MM.1S (cell line): ENCODE measurements around the gene SLC25A6.

Source experiments
- DNase-seq: peaks from one replicate; pipeline ENCODE4 v3.0.0-alpha.2; 2015
- H2AFZ ChIP-seq: fragments of 300-600 bp; sonication (generic); 2 replicates; pipeline ENCODE4 v1.6.0; 2016; ENCODE audit warnings: antibody characterized with exemption, low read length
- H3F3A ChIP-seq: fragments of 300-600 bp; sonication (generic); 2 replicates; pipeline ENCODE4 v1.6.1; 2016; ENCODE audit warnings: mild to moderate bottlenecking, antibody characterized with exemption, low read length, moderate library complexity, mixed read lengths; ENCODE audit not compliant: insufficient read depth
- H3K27ac ChIP-seq: fragments of 300-600 bp; sonication (generic); 2 replicates; pipeline ENCODE4 v1.5.1; 2016; ENCODE audit warnings: mild to moderate bottlenecking, low read length
- H3K27me3 ChIP-seq: fragments of 300-600 bp; sonication (generic); replicated peaks from 2 replicates; pipeline ENCODE4 v1.6.0; 2016; ENCODE audit warnings: low read length; ENCODE audit not compliant: insufficient read depth
- H3K36me3 ChIP-seq: fragments of 300-600 bp; sonication (generic); replicated peaks from 2 replicates; pipeline ENCODE4 v1.6.1; 2016; ENCODE audit warnings: mild to moderate bottlenecking, low read length, mixed read lengths; ENCODE audit not compliant: insufficient read depth
- H3K4me1 ChIP-seq: fragments of 300-600 bp; sonication (generic); 2 replicates; pipeline ENCODE4 v1.6.1; 2016; ENCODE audit warnings: low read length, mixed read lengths
- H3K4me2 ChIP-seq: fragments of 300-600 bp; sonication (generic); 2 replicates; pipeline ENCODE4 v1.6.0; 2016; ENCODE audit warnings: low read depth, low read length
- H3K4me3 ChIP-seq: fragments of 300-600 bp; sonication (generic); 2 replicates; pipeline ENCODE4 v1.5.1; 2016; ENCODE audit warnings: low read length, mixed read lengths
- H3K79me2 ChIP-seq: fragments of 300-600 bp; sonication (generic); 2 replicates; pipeline ENCODE4 v1.6.1; 2016; ENCODE audit warnings: mixed run types, low read length, mixed read lengths
- H3K9ac ChIP-seq: fragments of 300-600 bp; sonication (generic); 2 replicates; pipeline ENCODE4 v1.6.1; 2016; ENCODE audit warnings: low read length, mixed read lengths
- H3K9me2 ChIP-seq: fragments of 300-600 bp; sonication (generic); replicated peaks from 2 replicates; pipeline ENCODE4 v1.6.1; 2016; ENCODE audit warnings: mild to moderate bottlenecking, low read length, mixed read lengths; ENCODE audit not compliant: insufficient read depth
- H3K9me3 ChIP-seq: fragments of 300-600 bp; sonication (generic); replicated peaks from 2 replicates; pipeline ENCODE4 v1.6.1; 2016; ENCODE audit warnings: mild to moderate bottlenecking, low read length, mixed read lengths; ENCODE audit not compliant: insufficient read depth
- H4K20me1 ChIP-seq: fragments of 300-600 bp; sonication (generic); 2 replicates; pipeline ENCODE4 v1.6.1; 2016; ENCODE audit warnings: mild to moderate bottlenecking, low read length, moderate library complexity, mixed read lengths; ENCODE audit not compliant: insufficient read depth
- CTCF ChIP-seq: fragments of 300-600 bp; sonication (generic); IDR thresholded peaks from 2 replicates; pipeline ENCODE4 v1.5.1; 2016; ENCODE audit warnings: antibody characterized with exemption, low read length, mixed read lengths
- EZH2 ChIP-seq: fragments of 300-600 bp; sonication (generic); optimal IDR thresholded peaks from 2 replicates; pipeline ENCODE3; 2017; ENCODE audit warnings: low read depth, mild to moderate bottlenecking, antibody characterized with exemption, low read length, mixed read lengths
- EZH2phosphoT487 ChIP-seq: fragments of 300-600 bp; sonication (generic); IDR thresholded peaks from 2 replicates; pipeline ENCODE4 v1.6.1; 2018; ENCODE audit warnings: antibody characterized with exemption, low read length

The SLC25A6 gene

GRCh38 chrX:1423215-1423614, 31.3 kb upstream of the SLC25A6 start:
- Histone ChIP-seq H3K4me1 (no peaks in the 10 kb centered on the region), H3K36me3 (no peaks in the 10 kb centered on the region)
- TF ChIP-seq EZH2phosphoT487 (no peak), CTCF (no peak), EZH2 (no peak)

GRCh38 chrX:1422135-1422465, 30.2 kb upstream of the SLC25A6 start:
- Histone ChIP-seq H3K4me2 (no peak overlapping the region), H3K9me3 (no peaks in the 10 kb centered on the region), H3K36me3 (no peaks in the 10 kb centered on the region), H3K79me2 (no peaks in the 10 kb centered on the region), H3K4me1 (no peaks in the 10 kb centered on the region), H3K9ac (no peak overlapping the region), H4K20me1 (no peaks in the 10 kb centered on the region), H3K9me2 (no peaks in the 10 kb centered on the region), H3K27ac (no peak overlapping the region), H3F3A (no peaks in the 10 kb centered on the region), H2AFZ (no peak overlapping the region), H3K27me3 (no peaks in the 10 kb centered on the region), H3K4me3 (no peak overlapping the region)
- no peak for DNase-seq
- TF ChIP-seq EZH2 (no peak), CTCF (no peak), EZH2phosphoT487 (no peak)

More at GRCh38 chrX:1423215-1423614, 31.3 kb upstream of the SLC25A6 start:
- no peak overlapping the region for H2AFZ ChIP-seq
- H3K9me3 ChIP-seq, result no peaks in the 10 kb centered on the region
- H3K27ac ChIP-seq, result no peak overlapping the region
- no peak overlapping the region for H3K9ac ChIP-seq
- DNase-seq, result no peak
- H3K4me3 ChIP-seq, result no peak overlapping the region
- H3K9me2 ChIP-seq, result no peaks in the 10 kb centered on the region
- no peaks in the 10 kb centered on the region for H3F3A ChIP-seq
- H3K79me2 ChIP-seq, result no peaks in the 10 kb centered on the region
- H3K27me3 ChIP-seq, result no peaks in the 10 kb centered on the region
- H3K4me2 ChIP-seq, result no peak overlapping the region
- H4K20me1 ChIP-seq, result no peaks in the 10 kb centered on the region

- Histone ChIP-seq H3K4me1 (no peaks in the 10 kb centered on the region), H3K9ac (no peak overlapping the region), H3K36me3 (no peaks in the 10 kb centered on the region), H3K9me3 (no peaks in the 10 kb centered on the region), H3K79me2 (no peaks in the 10 kb centered on the region), H3K9me2 (no peaks in the 10 kb centered on the region), H3K4me3 (no peak overlapping the region), H3K4me2 (no peak overlapping the region), H3K27me3 (no peaks in the 10 kb centered on the region), H3K27ac (no peak overlapping the region), H2AFZ (no peak overlapping the region), H4K20me1 (no peaks in the 10 kb centered on the region), H3F3A (no peaks in the 10 kb centered on the region)
- no peak for DNase-seq
- TF ChIP-seq EZH2phosphoT487 (no peak), EZH2 (no peak), CTCF (no peak)
Measured at GRCh38 chrX:1421433-1422134, 29.7 kb upstream of the SLC25A6 start.
